GM12878 (cell line): Measurements from ENCODE around the gene ZFP36. TPM values are rescaled to one million over a fixed set of nuclear protein-coding genes. Genes with fewer than 3 reads are reported as not detected.

Experiments used
- BMI1 ChIP-seq: fragments of 450-650 bp; IDR thresholded peaks from 2 replicates; pipeline ENCODE4 v1.6.1; 2016; ENCODE audit warnings: mild to moderate bottlenecking, moderate library complexity, borderline replicate concordance
- ETV6 ChIP-seq, 2 experiments: fragments of 450-650 bp in 1 of 2; IDR thresholded peaks in 1 of 2; conservative IDR thresholded peaks in 1 of 2; 2 replicates each; pipeline ENCODE4 v1.6.1; 2014; ENCODE audit warnings: antibody characterized with exemption in 1 of 2, borderline replicate concordance in 1 of 2, low read depth in 1 of 2, mild to moderate bottlenecking in 1 of 2, moderate library complexity in 1 of 2
- FOXK2 ChIP-seq: fragments of 450-650 bp; IDR thresholded peaks from 2 replicates; pipeline ENCODE4 v1.6.1; 2017; ENCODE audit warnings: mild to moderate bottlenecking, moderate library complexity
- GATAD2B ChIP-seq: fragments of 450-650 bp; conservative IDR thresholded peaks from 2 replicates; pipeline ENCODE4 v1.6.1; 2017; ENCODE audit warnings: low read depth, mild to moderate bottlenecking, moderate library complexity
- HDGF ChIP-seq: fragments of 450-650 bp; IDR thresholded peaks from 2 replicates; pipeline ENCODE4 v1.6.1; 2016; ENCODE audit warnings: antibody characterized with exemption
- IKZF2 ChIP-seq, 2 experiments: fragments of 450-650 bp; IDR thresholded peaks; 2 replicates each; pipeline ENCODE4 v1.6.1; 2017; ENCODE audit warnings: mild to moderate bottlenecking in 2 of 2, moderate library complexity in 2 of 2
- IRF5 ChIP-seq: fragments of 450-650 bp; IDR thresholded peaks from 2 replicates; pipeline ENCODE4 v1.6.1; 2017; ENCODE audit warnings: borderline replicate concordance
- MLLT1 ChIP-seq: fragments of 450-650 bp; IDR thresholded peaks from 2 replicates; pipeline ENCODE4 v1.6.1; 2016; ENCODE audit warnings: mild to moderate bottlenecking
- MTA2 ChIP-seq: fragments of 450-650 bp; IDR thresholded peaks from 2 replicates; pipeline ENCODE4 v1.6.1; 2016; ENCODE audit warnings: low read depth, mild to moderate bottlenecking, moderate library complexity
- NR2C1 ChIP-seq: fragments of 450-650 bp; IDR thresholded peaks from 2 replicates; pipeline ENCODE4 v1.6.1; 2017; ENCODE audit warnings: antibody characterized with exemption, mild to moderate bottlenecking, moderate library complexity
- RAD21 ChIP-seq: IDR thresholded peaks from 2 replicates; pipeline ENCODE4 v1.6.1; 2011; ENCODE audit warnings: mild to moderate bottlenecking, low read depth, low read length, moderate library complexity; ENCODE audit not compliant: insufficient read depth
- RCOR1 ChIP-seq: conservative IDR thresholded peaks from 2 replicates; pipeline ENCODE4 v1.6.1; 2012; ENCODE audit warnings: low read depth, low read length, improper control_type of control experiment
- SMC3 ChIP-seq: IDR thresholded peaks from 2 replicates; pipeline ENCODE4 v1.6.1; 2011; ENCODE audit warnings: low read length, improper control_type of control experiment, borderline replicate concordance
- STAT1 ChIP-seq: fragments of 450-650 bp; conservative IDR thresholded peaks from 2 replicates; pipeline ENCODE4 v1.6.1; 2014; ENCODE audit warnings: antibody characterized with exemption, mild to moderate bottlenecking
- TCF12 ChIP-seq: IDR thresholded peaks from 2 replicates; pipeline ENCODE4 v1.6.1; 2011; ENCODE audit warnings: low read depth, mild to moderate bottlenecking, low read length
- TCF7 ChIP-seq: IDR thresholded peaks from 2 replicates; pipeline ENCODE4 v1.6.1; 2014; ENCODE audit warnings: antibody characterized with exemption, borderline replicate concordance
- USF1 ChIP-seq: IDR thresholded peaks from 2 replicates; pipeline ENCODE4 v1.6.1; 2011; ENCODE audit warnings: borderline replicate concordance, low read depth, mild to moderate bottlenecking, moderate library complexity, mixed read lengths, low read length; ENCODE audit not compliant: insufficient read depth; ENCODE audit errors: extremely low read length
- YBX1 ChIP-seq: fragments of 450-650 bp; IDR thresholded peaks from 2 replicates; pipeline ENCODE4 v1.6.1; 2016; ENCODE audit warnings: antibody characterized with exemption
- ZBED1 ChIP-seq: IDR thresholded peaks from 2 replicates; pipeline ENCODE4 v1.6.1; 2016; ENCODE audit warnings: borderline replicate concordance
- polyA plus RNA-seq, 11 experiments: library from polyadenylated mRNA; depleted of rRNA in 4 of 11; unstranded in 6 of 11; stranded (reverse) in 5 of 11; fragments of >200 nt; fragmentation: Nextera tagmentation in 4 of 11; fragmentation: Illumina TruSeq in 1 of 11; extraction: Ambion mirVana in 4 of 11; extraction: Trizol in 1 of 11; gene quantifications; 1 replicate in 1 of 11; 2 replicates in 10 of 11; pipeline versions ENCODE4 v1.2.1 to v1.2.3, GENCODE V29; 2011 to 2016; ENCODE audit warnings: inconsistent platforms in 2 of 11, missing spikeins in 2 of 11, low read depth in 1 of 11
- total RNA-seq, 4 experiments: library from RNA; depleted of rRNA in 3 of 4; stranded (reverse); fragments of >200 nt in 3 of 4; fragmentation: Illumina TruSeq in 1 of 4; extraction: Trizol in 1 of 4; gene quantifications; 2 replicates each; pipeline versions ENCODE4 v1.2.1 to v1.2.3, GENCODE V29; 2013 to 2021
- TF ChIP-seq, protein P1 (sequence below): fragments of 450-650 bp; IDR thresholded peaks from 2 replicates; pipeline ENCODE4 v1.6.1; 2014; ENCODE audit warnings: mild to moderate bottlenecking
- TF ChIP-seq, protein P2 (sequence below): IDR thresholded peaks from 2 replicates; pipeline ENCODE4 v1.6.1; 2011; ENCODE audit warnings: low read depth, mild to moderate bottlenecking, low read length, moderate library complexity, borderline replicate concordance; ENCODE audit errors: extremely low read depth
- TF ChIP-seq, protein P3 (sequence below): fragments of 450-650 bp; formaldehyde crosslinking; IDR thresholded peaks from 2 replicates; pipeline ENCODE4 v1.4.0; 2020; ENCODE audit warnings: mild to moderate bottlenecking, moderate library complexity

ZFP36 gene
- total and polyA plus RNA-seq, 10 of the 15 experiments (the other 5 are each of a cell fraction or from before 2014, with no cell fraction given): 5.3 to 55.0 (median 18.1) TPM

DNA sequence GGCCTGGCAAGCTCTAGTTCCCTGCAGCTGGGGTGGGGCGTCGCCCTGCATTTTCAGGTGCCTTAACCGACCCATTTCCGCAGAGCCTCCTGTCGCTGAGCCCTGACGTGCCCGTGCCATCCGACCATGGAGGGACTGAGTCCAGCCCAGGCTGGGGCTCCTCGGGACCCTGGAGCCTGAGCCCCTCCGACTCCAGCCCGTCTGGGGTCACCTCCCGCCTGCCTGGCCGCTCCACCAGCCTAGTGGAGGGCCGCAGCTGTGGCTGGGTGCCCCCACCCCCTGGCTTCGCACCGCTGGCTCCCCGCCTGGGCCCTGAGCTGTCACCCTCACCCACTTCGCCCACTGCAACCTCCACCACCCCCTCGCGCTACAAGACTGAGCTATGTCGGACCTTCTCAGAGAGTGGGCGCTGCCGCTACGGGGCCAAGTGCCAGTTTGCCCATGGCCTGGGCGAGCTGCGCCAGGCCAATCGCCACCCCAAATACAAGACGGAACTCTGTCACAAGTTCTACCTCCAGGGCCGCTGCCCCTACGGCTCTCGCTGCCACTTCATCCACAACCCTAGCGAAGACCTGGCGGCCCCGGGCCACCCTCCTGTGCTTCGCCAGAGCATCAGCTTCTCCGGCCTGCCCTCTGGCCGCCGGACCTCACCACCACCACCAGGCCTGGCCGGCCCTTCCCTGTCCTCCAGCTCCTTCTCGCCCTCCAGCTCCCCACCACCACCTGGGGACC lies 1.2 kb downstream of the ZFP36 start (continued):
- TF ChIP-seq, protein P1, sequence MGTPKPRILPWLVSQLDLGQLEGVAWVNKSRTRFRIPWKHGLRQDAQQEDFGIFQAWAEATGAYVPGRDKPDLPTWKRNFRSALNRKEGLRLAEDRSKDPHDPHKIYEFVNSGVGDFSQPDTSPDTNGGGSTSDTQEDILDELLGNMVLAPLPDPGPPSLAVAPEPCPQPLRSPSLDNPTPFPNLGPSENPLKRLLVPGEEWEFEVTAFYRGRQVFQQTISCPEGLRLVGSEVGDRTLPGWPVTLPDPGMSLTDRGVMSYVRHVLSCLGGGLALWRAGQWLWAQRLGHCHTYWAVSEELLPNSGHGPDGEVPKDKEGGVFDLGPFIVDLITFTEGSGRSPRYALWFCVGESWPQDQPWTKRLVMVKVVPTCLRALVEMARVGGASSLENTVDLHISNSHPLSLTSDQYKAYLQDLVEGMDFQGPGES: no peak
- peak; percentile 93 for TF ChIP-seq MLLT1
- no peak for TF ChIP-seq SMC3
- TF ChIP-seq NR2C1: no peak
- no peak for TF ChIP-seq IKZF2 (IDR thresholded peaks at IDR 0.05)
- no peak for TF ChIP-seq MTA2
- TF ChIP-seq FOXK2: no peak
- TF ChIP-seq RAD21: no peak
- TF ChIP-seq BMI1: no peak
- TF ChIP-seq, protein P2, sequence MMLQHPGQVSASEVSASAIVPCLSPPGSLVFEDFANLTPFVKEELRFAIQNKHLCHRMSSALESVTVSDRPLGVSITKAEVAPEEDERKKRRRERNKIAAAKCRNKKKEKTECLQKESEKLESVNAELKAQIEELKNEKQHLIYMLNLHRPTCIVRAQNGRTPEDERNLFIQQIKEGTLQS: no peak
- peak; percentile 87 for TF ChIP-seq HDGF
- no peak for TF ChIP-seq IRF5
- TF ChIP-seq, protein P3, sequence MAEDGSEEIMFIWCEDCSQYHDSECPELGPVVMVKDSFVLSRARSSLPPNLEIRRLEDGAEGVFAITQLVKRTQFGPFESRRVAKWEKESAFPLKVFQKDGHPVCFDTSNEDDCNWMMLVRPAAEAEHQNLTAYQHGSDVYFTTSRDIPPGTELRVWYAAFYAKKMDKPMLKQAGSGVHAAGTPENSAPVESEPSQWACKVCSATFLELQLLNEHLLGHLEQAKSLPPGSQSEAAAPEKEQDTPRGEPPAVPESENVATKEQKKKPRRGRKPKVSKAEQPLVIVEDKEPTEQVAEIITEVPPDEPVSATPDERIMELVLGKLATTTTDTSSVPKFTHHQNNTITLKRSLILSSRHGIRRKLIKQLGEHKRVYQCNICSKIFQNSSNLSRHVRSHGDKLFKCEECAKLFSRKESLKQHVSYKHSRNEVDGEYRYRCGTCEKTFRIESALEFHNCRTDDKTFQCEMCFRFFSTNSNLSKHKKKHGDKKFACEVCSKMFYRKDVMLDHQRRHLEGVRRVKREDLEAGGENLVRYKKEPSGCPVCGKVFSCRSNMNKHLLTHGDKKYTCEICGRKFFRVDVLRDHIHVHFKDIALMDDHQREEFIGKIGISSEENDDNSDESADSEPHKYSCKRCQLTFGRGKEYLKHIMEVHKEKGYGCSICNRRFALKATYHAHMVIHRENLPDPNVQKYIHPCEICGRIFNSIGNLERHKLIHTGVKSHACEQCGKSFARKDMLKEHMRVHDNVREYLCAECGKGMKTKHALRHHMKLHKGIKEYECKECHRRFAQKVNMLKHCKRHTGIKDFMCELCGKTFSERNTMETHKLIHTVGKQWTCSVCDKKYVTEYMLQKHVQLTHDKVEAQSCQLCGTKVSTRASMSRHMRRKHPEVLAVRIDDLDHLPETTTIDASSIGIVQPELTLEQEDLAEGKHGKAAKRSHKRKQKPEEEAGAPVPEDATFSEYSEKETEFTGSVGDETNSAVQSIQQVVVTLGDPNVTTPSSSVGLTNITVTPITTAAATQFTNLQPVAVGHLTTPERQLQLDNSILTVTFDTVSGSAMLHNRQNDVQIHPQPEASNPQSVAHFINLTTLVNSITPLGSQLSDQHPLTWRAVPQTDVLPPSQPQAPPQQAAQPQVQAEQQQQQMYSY (CRISPR knock-in tag): no peak
- TF ChIP-seq GATAD2B: peak; percentile 30; the same call in 1 of the 2 replicates
- TF ChIP-seq RCOR1: no peak
- no peak for TF ChIP-seq STAT1
- TF ChIP-seq ETV6 (conservative IDR thresholded peaks at IDR 0.05 in 1 of 2, IDR thresholded peaks at IDR 0.05 in 1 of 2; ENCODE audit: borderline replicate concordance in 1 of 2, low read depth in 1 of 2): no peak
- TF ChIP-seq TCF12: no peak
- TF ChIP-seq USF1: no peak
- TF ChIP-seq ZBED1: no peak
- no peak for TF ChIP-seq TCF7
- TF ChIP-seq YBX1: no peak
